ENCODE results near the gene STAG1. TPM values are rescaled to one million over a fixed set of nuclear protein-coding genes. Genes with fewer than 3 reads are reported as not detected.

Gene STAG1
- total RNA-seq, 1 donor from 2014 or later: 53.9 TPM

GRCh38 chr3:136544532-136544931 lies 207.6 kb downstream of the STAG1 start:
- DNase-seq (ENCODE audit: extremely low spot score, unreplicated experiment): no peak
- H3K27me3 Mint-ChIP-seq (ENCODE audit: unreplicated experiment): no peaks in the 10 kb centered on the region

GRCh38 chr3:136543385-136543784 lies 208.8 kb downstream of the STAG1 start:
- no peak for DNase-seq (ENCODE audit: extremely low spot score, unreplicated experiment)
- TF ChIP-seq CTCF (IDR thresholded peaks at IDR 0.05): no peak
- H3K9me3 Mint-ChIP-seq (ENCODE audit: unreplicated experiment): no peaks in the 10 kb centered on the region
- peaks cover 10% of the 10 kb centered on the region for H3K4me1 Mint-ChIP-seq (ENCODE audit: unreplicated experiment)
- H3K36me3 Mint-ChIP-seq (ENCODE audit: unreplicated experiment): peaks cover under 1% of the 10 kb centered on the region
- no peaks in the 10 kb centered on the region for H3K27me3 Mint-ChIP-seq (ENCODE audit: unreplicated experiment)
- no peak overlapping the region for H3K27ac Mint-ChIP-seq (ENCODE audit: unreplicated experiment)
- no peak overlapping the region for H3K4me3 Mint-ChIP-seq (ENCODE audit: unreplicated experiment)

More at GRCh38 chr3:136544532-136544931, 207.6 kb downstream of the STAG1 start:
- H3K36me3 Mint-ChIP-seq (ENCODE audit: unreplicated experiment): peaks cover 5% of the 10 kb centered on the region
- H3K4me3 Mint-ChIP-seq (ENCODE audit: unreplicated experiment): no peak overlapping the region
- no peak overlapping the region for H3K27ac Mint-ChIP-seq (ENCODE audit: unreplicated experiment)
- no peaks in the 10 kb centered on the region for H3K9me3 Mint-ChIP-seq (ENCODE audit: unreplicated experiment)
- no peak for TF ChIP-seq CTCF (IDR thresholded peaks at IDR 0.05)
- H3K4me1 Mint-ChIP-seq (ENCODE audit: unreplicated experiment): peaks cover 10% of the 10 kb centered on the region

GRCh38 chr3:136535906-136536305 lies 216.3 kb downstream of the STAG1 start:
- no peak overlapping the region for H3K27ac Mint-ChIP-seq (ENCODE audit: unreplicated experiment)

GRCh38 chr3:136532766-136533165 lies 219.4 kb downstream of the STAG1 start:
- TF ChIP-seq CTCF (IDR thresholded peaks at IDR 0.05): no peak

More at GRCh38 chr3:136535906-136536305, 216.3 kb downstream of the STAG1 start:
- Mint-ChIP-seq H3K27me3 (ENCODE audit: unreplicated experiment) (no peaks in the 10 kb centered on the region), H3K9me3 (ENCODE audit: unreplicated experiment) (peaks cover 19% of the 10 kb centered on the region), H3K4me3 (ENCODE audit: unreplicated experiment) (no peak overlapping the region), H3K4me1 (ENCODE audit: unreplicated experiment) (no peaks in the 10 kb centered on the region), H3K36me3 (ENCODE audit: unreplicated experiment) (peaks cover 21% of the 10 kb centered on the region)
- no peak for TF ChIP-seq CTCF (IDR thresholded peaks at IDR 0.05)
- no peak for DNase-seq (ENCODE audit: extremely low spot score, unreplicated experiment)

GRCh38 chr3:136518102-136518501 lies 234.1 kb downstream of the STAG1 start:
- peaks cover 1% of the 10 kb centered on the region for H3K4me1 Mint-ChIP-seq (ENCODE audit: unreplicated experiment)
- H3K27me3 Mint-ChIP-seq (ENCODE audit: unreplicated experiment): no peaks in the 10 kb centered on the region
- H3K27ac Mint-ChIP-seq (ENCODE audit: unreplicated experiment): no peak overlapping the region
- no peak overlapping the region for H3K4me3 Mint-ChIP-seq (ENCODE audit: unreplicated experiment)
- no peak for TF ChIP-seq CTCF (IDR thresholded peaks at IDR 0.05)
- H3K9me3 Mint-ChIP-seq (ENCODE audit: unreplicated experiment): no peaks in the 10 kb centered on the region
- no peak for DNase-seq (ENCODE audit: extremely low spot score, unreplicated experiment)
- H3K36me3 Mint-ChIP-seq (ENCODE audit: unreplicated experiment): peaks cover 14% of the 10 kb centered on the region

More at GRCh38 chr3:136532766-136533165, 219.4 kb downstream of the STAG1 start:
- no peaks in the 10 kb centered on the region for H3K27me3 Mint-ChIP-seq (ENCODE audit: unreplicated experiment)
- H3K36me3 Mint-ChIP-seq (ENCODE audit: unreplicated experiment): peaks cover 38% of the 10 kb centered on the region
- H3K4me3 Mint-ChIP-seq (ENCODE audit: unreplicated experiment): no peak overlapping the region
- H3K27ac Mint-ChIP-seq (ENCODE audit: unreplicated experiment): no peak overlapping the region
- no peak for DNase-seq (ENCODE audit: extremely low spot score, unreplicated experiment)
- peaks cover 38% of the 10 kb centered on the region for H3K9me3 Mint-ChIP-seq (ENCODE audit: unreplicated experiment)
- no peaks in the 10 kb centered on the region for H3K4me1 Mint-ChIP-seq (ENCODE audit: unreplicated experiment)
